K562 treated with DMSO at 1 percent for 24 hours (cell line): ENCODE data around the gene MRPL39. TPM values are rescaled to one million over a fixed set of nuclear protein-coding genes. Genes with fewer than 3 reads are reported as not detected.

Source experiments
- total RNA-seq: library from RNA; unstranded; fragments of 300-600 nt; gene quantifications from 2 replicates; pipeline ENCODE4 v1.2.3, GENCODE V29; 2022; ENCODE audit warnings: low read depth; ENCODE audit not compliant: insufficient read depth

MRPL39 gene
- total RNA-seq, result 36.7 and 39.2 TPM in 2 replicates

DNA sequence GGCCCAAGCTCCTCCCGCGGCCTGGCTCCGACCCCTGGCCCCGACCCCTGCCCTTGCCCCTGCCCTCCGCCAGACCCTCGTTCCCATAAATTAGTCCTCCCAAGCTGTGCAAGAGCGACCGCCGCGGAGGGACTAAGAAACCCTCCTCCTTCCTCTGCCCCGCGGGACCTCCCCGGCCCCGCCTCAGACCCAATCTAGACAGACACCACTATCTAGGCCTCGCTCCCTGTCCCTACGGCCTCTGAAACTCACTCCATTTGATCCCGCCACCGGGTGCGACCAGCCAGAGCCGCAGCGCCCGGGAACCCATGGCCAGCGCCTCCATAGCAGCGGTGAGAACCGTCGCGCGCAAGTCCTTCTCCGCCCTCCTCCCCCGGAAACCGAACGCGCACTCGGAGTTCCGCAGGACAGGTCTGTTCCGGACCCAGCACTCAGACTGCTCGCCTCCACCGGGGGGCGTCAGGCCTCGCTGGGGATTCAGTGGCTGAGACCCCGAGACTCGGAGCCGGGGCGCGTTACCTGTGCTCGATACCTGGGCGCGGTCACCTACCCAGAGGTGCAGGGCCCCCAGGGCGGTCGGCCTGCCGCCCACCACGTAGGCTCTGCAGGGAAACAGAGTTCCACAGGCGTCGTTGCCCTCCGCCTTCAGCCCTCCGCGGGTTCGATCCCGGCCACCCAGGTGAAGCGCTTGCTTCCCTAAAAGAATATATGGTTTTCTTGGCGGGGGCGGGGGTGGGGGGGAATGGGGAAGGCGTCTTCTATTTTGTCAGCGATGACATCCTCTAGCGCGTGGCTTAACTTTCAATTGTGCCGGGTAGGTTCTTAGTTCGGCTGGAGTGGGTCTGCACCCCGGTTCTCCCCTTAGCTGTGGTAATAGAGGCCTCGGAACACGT lies at the start of gene MRPL39:
TSS of gene MRPL39 (minus strand) at position 331 of the 893 bp plus-strand sequence. CDS start at position 325, 6 bp downstream.

DNA sequence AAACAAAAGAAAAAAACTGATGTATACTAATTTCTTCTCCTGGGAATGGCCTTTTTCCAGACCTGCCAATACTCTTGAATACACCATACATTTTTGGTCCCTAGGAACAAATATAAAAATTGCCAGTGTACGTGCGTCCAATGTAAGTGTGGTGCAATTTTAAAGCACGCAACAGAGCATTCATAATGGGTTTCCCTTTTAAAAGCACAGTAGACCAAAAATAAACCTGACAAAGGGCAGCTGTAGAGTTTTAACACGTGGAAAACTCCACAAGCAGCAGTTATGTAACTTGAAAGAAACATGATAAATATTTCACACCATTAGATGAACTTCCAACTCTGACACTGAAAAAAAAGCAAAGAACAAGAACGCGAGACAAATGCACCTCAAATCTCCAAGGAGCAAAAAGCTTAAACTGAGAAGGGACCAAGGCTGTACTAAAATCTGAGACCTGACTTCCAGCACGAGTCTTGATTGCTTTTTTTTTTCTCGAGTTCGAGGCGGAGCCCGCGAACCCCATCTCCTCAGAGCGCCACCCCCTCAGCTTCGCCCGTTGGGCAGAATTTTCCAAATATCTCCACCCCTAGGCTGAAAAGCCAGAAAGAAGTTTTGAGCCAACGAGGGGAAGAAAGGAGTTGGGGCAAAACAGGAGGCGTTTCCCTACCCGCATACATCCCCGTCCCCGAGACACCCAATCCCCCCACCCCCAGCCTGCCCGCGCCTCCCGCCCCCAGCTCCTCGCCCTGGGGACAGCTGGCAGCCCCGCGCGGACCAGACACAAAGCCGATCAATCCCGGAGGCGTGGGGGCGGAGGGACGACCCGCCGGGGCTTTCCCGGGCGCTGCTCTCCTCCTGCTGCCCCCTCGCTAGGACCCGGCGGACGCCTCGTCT lies 31.6 kb upstream of the MRPL39 start, which contains the start of gene JAM2:
TSS of gene JAM2 (plus strand) at position 599 of the 891 bp plus-strand sequence. CDS start 564 bp downstream, outside the sequence.

Other genes starting within 250 kb of the MRPL39 start
- gene JAM2, start 31.8 kb upstream of the MRPL39 start, total RNA-seq, result 0.14 and 0.15 TPM in 2 replicates
- 162 and 172 TPM in 2 replicates for gene ATP5PF, start 127.4 kb upstream of the MRPL39 start, total RNA-seq
- 9.6 and 11.1 TPM in 2 replicates for gene GABPA, start 127.5 kb upstream of the MRPL39 start, total RNA-seq